Measurements from ENCODE around the gene RNU11.
"Not testable (repeated sequence)": the region's sequence is repeated elsewhere in the genome, so short reads cannot be mapped to it uniquely, and the experiment has no call there.

RNU11 gene

GRCh38 chr1:28646040-28646439 lies 2.4 kb upstream of the RNU11 start:
- no peak for DNase-seq
- no peak for TF ChIP-seq POLR2A (IDR thresholded peaks at IDR 0.05; ENCODE audit: low read length)
- no peak for TF ChIP-seq GATA1 (IDR thresholded peaks at IDR 0.05; ENCODE audit: low read depth, low read length)

- TF ChIP-seq POLR2A (IDR thresholded peaks at IDR 0.05; ENCODE audit: low read length) (peak; percentile 17), GATA1 (IDR thresholded peaks at IDR 0.05; ENCODE audit: low read depth, low read length) (no peak)
- peak; percentile 96 to 97 for DNase-seq
These were observed 359 bp upstream of the RNU11 start for GRCh38 chr1:28648008-28648473.

- DNase-seq: not testable (repeated sequence)
These were observed 4.7 kb downstream of the RNU11 start for GRCh38 chr1:28653063-28653462.

GRCh38 chr1:28653870-28654269 lies 5.5 kb downstream of the RNU11 start:
- DNase-seq: peak in 1 of 2 experiments; percentile 49

GRCh38 chr1:28655448-28656311 lies 7.3 kb downstream of the RNU11 start:
- DNase-seq: not testable (repeated sequence)

GRCh38 chr1:28656335-28656734 lies 7.9 kb downstream of the RNU11 start:
- no peak for DNase-seq
- no peak for TF ChIP-seq POLR2A (IDR thresholded peaks at IDR 0.05; ENCODE audit: low read length)
- no peak for TF ChIP-seq GATA1 (IDR thresholded peaks at IDR 0.05; ENCODE audit: low read depth, low read length)

- no peak for DNase-seq
These were observed 15.6 kb downstream of the RNU11 start for GRCh38 chr1:28663871-28664470.

GRCh38 chr1:28666806-28667205 lies 18.4 kb downstream of the RNU11 start:
- no peak for DNase-seq
- TF ChIP-seq GATA1 (IDR thresholded peaks at IDR 0.05; ENCODE audit: low read depth, low read length) (no peak), POLR2A (IDR thresholded peaks at IDR 0.05; ENCODE audit: low read length) (no peak)

More at GRCh38 chr1:28663871-28664470, 15.6 kb downstream of the RNU11 start:
- no peak for TF ChIP-seq GATA1 (IDR thresholded peaks at IDR 0.05; ENCODE audit: low read depth, low read length)
- TF ChIP-seq POLR2A (IDR thresholded peaks at IDR 0.05; ENCODE audit: low read length): no peak

GRCh38 chr1:28668191-28668955 lies 20.0 kb downstream of the RNU11 start, which contains the start of gene GMEB1:
GMEB1 (plus strand) TSS chr1:28668784; CDS start chr1:28683613, 14,829 bp downstream.
- DNase-seq: peak; percentile 93 to 95

GRCh38 chr1:28668956-28669723 lies 20.7 kb downstream of the RNU11 start:
- no peak for TF ChIP-seq GATA1 (IDR thresholded peaks at IDR 0.05; ENCODE audit: low read depth, low read length)
- no peak for TF ChIP-seq POLR2A (IDR thresholded peaks at IDR 0.05; ENCODE audit: low read length)
- peak in 1 of 2 experiments; percentile 67 for DNase-seq

More at GRCh38 chr1:28668191-28668955, 20.0 kb downstream of the RNU11 start, which contains the start of gene GMEB1:
- TF ChIP-seq POLR2A (IDR thresholded peaks at IDR 0.05; ENCODE audit: low read length) (peak; percentile 57), GATA1 (IDR thresholded peaks at IDR 0.05; ENCODE audit: low read depth, low read length) (no peak)

GRCh38 chr1:28671254-28671780 lies 22.9 kb downstream of the RNU11 start:
- no peak for DNase-seq
- no peak for TF ChIP-seq POLR2A (IDR thresholded peaks at IDR 0.05; ENCODE audit: low read length)
- no peak for TF ChIP-seq GATA1 (IDR thresholded peaks at IDR 0.05; ENCODE audit: low read depth, low read length)

- DNase-seq: not testable (repeated sequence)
These were observed 24.6 kb downstream of the RNU11 start for GRCh38 chr1:28672971-28673370.

- DNase-seq: no peak
- TF ChIP-seq POLR2A (IDR thresholded peaks at IDR 0.05; ENCODE audit: low read length): no peak
- no peak for TF ChIP-seq GATA1 (IDR thresholded peaks at IDR 0.05; ENCODE audit: low read depth, low read length)
These were observed 27.5 kb downstream of the RNU11 start for GRCh38 chr1:28675924-28676257.

GRCh38 chr1:28680151-28680550 lies 31.8 kb downstream of the RNU11 start:
- no peak for DNase-seq
- no peak for TF ChIP-seq POLR2A (IDR thresholded peaks at IDR 0.05; ENCODE audit: low read length)
- TF ChIP-seq GATA1 (IDR thresholded peaks at IDR 0.05; ENCODE audit: low read depth, low read length): no peak

Data from erythroblast (primary cell).